HCT116 (cell line): ENCODE results near the gene ANGPT4.

Experiments
- CTCF ChIP-seq, 3 experiments: fragments of 200-600 bp in 1 of 3; sonication (generic) in 1 of 3; IDR thresholded peaks in 2 of 3; conservative IDR thresholded peaks in 1 of 3; 2 replicates each; pipeline ENCODE4 v1.5.1; 2012 to 2017; ENCODE audit warnings: low read depth in 2 of 3, low read length in 2 of 3, antibody characterized with exemption in 1 of 3, borderline replicate concordance in 1 of 3, control low read depth in 1 of 3, mild to moderate bottlenecking in 1 of 3, mixed read lengths in 1 of 3, mixed run types in 1 of 3, moderate library complexity in 1 of 3; ENCODE audit not compliant: insufficient read depth in 1 of 3
- EZH2 ChIP-seq: fragments of 200-600 bp; sonication (generic); IDR thresholded peaks from 2 replicates; pipeline ENCODE4 v1.6.1; 2017; ENCODE audit warnings: antibody characterized with exemption, mixed run types
- POLR2A ChIP-seq: IDR thresholded peaks from 2 replicates; pipeline ENCODE4 v1.7.0; 2011; ENCODE audit warnings: borderline replicate concordance; ENCODE audit not compliant: insufficient read depth, insufficient read length; ENCODE audit errors: extremely low read depth
- POLR2AphosphoS5 ChIP-seq: IDR thresholded peaks from 2 replicates; pipeline ENCODE4 v1.6.1; 2011; ENCODE audit warnings: mild to moderate bottlenecking, low read depth, low read length, moderate library complexity
- REST ChIP-seq: IDR thresholded peaks from 2 replicates; pipeline ENCODE4 v1.6.1; 2012; ENCODE audit warnings: low read depth
- SP1 ChIP-seq: IDR thresholded peaks from 2 replicates; pipeline ENCODE4 v1.6.1; 2012; ENCODE audit warnings: low read depth
- YY1 ChIP-seq: IDR thresholded peaks from 2 replicates; pipeline ENCODE4 v1.6.1; 2011; ENCODE audit warnings: low read length, low read depth, moderate library complexity, mild to moderate bottlenecking; ENCODE audit not compliant: insufficient replicate concordance; ENCODE audit errors: extremely low read depth
- ZNF274 ChIP-seq: fragments of 200-500 bp; sonication (Bioruptor generic); IDR thresholded peaks from 2 replicates; pipeline ENCODE4 v1.6.1; 2014; ENCODE audit warnings: mild to moderate bottlenecking, low read depth, low read length, inconsistent platforms

- no peak for TF ChIP-seq EZH2
- TF ChIP-seq REST, result no peak
- no peak for TF ChIP-seq CTCF (IDR thresholded peaks at IDR 0.05 in 2 of 3, conservative IDR thresholded peaks at IDR 0.05 in 1 of 3; ENCODE audit: borderline replicate concordance in 1 of 3, insufficient read depth in 1 of 3, low read depth in 2 of 3, low read length in 2 of 3)
- TF ChIP-seq POLR2AphosphoS5, result no peak
- no peak for TF ChIP-seq POLR2A
- no peak for TF ChIP-seq SP1
- no peak for TF ChIP-seq YY1
- TF ChIP-seq ZNF274, result no peak
Measured at GRCh38 chr20:824490-824889, 91.6 kb downstream of the ANGPT4 start.
